ENCODE data around the gene APBB3. TPM values are rescaled to one million over a fixed set of nuclear protein-coding genes. Genes with fewer than 3 reads are reported as not detected.
"Not testable (repeated sequence)": the region's sequence is repeated elsewhere in the genome, so short reads cannot be mapped to it uniquely, and the experiment has no call there.

Gene APBB3
- total RNA-seq (2014; rRNA removed; shearing (Covaris generic)): 5.9 and 6.1 TPM in 2 replicates

DNA sequence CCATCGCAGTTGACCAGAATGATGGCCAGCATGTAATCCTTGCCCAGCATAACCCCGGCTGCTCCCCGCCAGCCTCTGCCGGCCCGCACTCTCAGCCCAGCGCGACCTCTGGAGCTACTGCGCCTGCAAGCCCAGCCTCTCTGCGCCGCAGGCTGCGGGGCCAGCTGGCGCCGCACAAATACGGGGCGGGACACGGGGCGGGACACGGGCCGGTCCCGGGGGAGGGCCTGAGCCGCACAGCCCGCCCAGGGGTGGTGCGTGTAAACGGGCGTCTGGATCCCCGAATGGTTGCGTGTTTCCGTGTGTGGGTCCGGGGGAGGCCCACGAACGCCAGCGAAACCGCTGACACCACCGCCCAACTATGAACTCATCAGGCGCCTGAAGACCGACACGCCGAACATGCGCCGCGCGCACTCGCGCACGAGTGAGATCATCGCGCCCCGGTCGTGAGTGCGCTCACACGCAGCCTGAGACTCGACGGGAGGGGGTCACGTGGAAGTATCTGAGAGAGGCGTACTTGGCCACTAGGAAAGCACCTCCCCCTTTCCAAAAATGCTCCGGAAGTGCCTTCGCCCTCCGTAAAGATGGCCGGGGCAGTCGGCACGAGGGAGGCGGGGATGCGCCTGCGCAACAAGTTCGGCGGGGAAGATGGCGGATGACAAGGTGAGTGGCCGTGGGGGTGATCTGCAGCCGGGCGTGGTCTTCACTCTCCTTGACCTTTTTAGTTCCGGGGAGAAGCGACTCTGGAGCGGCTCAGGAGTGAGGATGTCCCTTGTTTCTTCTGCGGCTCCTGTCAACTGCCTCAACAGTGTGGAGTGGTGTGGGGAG is at the start of gene APBB3, which contains the start of gene SLC35A4:
Gene APBB3, minus strand, starts transcription at position 403 of the 828 bp plus-strand sequence. Its CDS starts 353 bp downstream, at position 50.
Gene SLC35A4, plus strand, starts transcription at position 633 of the 828 bp plus-strand sequence. CDS start 2,342 bp downstream, outside the sequence.
- peak; percentile 98 for DNase-seq (ENCODE audit: low spot score)

GRCh38 chr5:140611020-140611521 is 46.7 kb upstream of the APBB3 start:
- no peak for DNase-seq (ENCODE audit: low spot score)

DNA sequence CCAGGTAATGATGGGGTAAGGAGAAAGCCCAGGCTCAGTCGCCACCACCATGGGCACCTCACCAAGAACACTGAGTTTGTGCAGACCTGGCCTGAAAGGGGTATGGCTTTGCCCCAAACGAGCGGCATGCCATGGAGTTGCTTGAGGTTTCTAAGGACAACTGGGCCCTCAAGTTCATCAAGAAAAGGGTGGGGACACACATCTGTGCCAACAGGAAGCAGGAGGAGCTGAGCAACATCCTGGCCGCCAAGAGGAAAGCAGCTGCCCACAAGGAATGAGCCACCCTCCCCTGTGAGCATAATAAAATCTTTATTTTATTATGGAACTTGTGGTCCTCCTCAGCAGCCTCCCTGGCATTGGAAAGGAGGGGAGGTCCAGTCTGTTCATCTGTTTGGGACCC is 44.7 kb upstream of the APBB3 start:
- DNase-seq (ENCODE audit: low spot score): peak; percentile 51

DNA sequence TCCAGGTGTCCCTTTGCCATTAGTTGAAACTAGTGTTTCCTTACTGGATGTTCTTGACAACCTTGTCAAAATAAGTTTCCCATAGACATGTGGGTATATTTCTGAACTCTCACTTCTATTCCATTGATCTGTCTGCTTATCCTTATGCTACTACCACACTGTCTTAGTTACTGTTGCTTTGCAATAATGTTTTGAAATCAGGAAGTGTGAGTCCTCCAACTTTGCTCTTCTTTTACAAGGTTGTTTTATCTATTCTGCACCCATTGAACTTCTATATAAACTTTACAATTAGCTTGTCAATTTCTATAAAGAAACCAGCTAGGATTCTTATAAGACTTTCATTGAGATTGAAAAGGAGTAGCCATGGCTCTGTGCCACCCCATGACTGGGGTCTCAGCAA is 44.3 kb upstream of the APBB3 start:
- no peak for DNase-seq (ENCODE audit: low spot score)

- no peak for DNase-seq (ENCODE audit: low spot score)
These were observed 42.6 kb upstream of the APBB3 start for GRCh38 chr5:140607031-140607430.

GRCh38 chr5:140605879-140606278 is 41.5 kb upstream of the APBB3 start:
- no peak for DNase-seq (ENCODE audit: low spot score)

DNA sequence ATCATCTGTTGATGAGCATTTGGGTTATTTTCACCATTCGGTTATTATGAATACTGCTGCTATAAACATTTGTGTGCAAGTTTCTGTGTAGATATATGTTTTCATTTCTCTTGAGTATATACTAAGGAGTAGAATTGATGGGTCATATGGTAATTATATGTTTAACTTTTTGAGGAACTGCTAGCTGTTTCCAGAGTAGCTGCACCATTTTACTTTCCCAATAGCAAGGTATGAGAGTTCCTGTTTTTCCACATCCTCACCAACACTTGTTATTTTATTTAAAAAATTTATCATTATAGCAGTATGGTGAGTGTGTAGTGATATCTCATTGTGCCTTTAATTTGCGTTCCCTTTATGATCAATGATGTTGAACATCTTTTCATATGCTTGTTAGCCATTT is 39.3 kb upstream of the APBB3 start:
- DNase-seq (ENCODE audit: low spot score): no peak

- not testable (repeated sequence) for DNase-seq (ENCODE audit: low spot score)
These were observed 39.0 kb upstream of the APBB3 start for GRCh38 chr5:140603446-140603698.

GRCh38 chr5:140602147-140602546 is 37.7 kb upstream of the APBB3 start:
- no peak for DNase-seq (ENCODE audit: low spot score)

- DNase-seq (ENCODE audit: low spot score): no peak
These were observed 35.7 kb upstream of the APBB3 start for GRCh38 chr5:140600096-140600495.

GRCh38 chr5:140598836-140599235 is 34.4 kb upstream of the APBB3 start:
- no peak for DNase-seq (ENCODE audit: low spot score)

GRCh38 chr5:140596321-140596741 is 31.9 kb upstream of the APBB3 start:
- DNase-seq (ENCODE audit: low spot score): no peak

GRCh38 chr5:140595538-140596300 is 31.3 kb upstream of the APBB3 start:
- no peak for DNase-seq (ENCODE audit: low spot score)

- DNase-seq (ENCODE audit: low spot score): no peak
These were observed 29.8 kb upstream of the APBB3 start for GRCh38 chr5:140594169-140594568.

DNA sequence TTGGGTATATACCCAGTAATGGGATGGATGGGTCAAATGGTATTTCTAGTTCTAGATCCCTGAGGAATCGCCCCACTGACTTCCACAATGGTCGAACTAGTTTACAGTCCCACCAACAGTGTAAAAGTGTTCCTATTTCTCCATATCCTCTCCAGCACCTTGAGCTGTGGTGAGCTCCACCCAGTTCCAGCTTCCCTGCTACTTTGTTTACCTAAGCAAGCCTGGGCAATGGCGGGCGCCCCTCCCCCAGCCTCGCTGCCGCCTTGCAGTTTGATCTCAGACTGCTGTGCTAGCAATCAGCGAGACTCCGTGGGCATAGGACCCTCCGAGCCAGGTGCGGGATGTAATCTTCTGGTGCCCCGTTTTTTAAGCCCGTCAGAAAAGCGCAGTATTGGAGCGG is 28.7 kb upstream of the APBB3 start:
- not testable (repeated sequence) for DNase-seq (ENCODE audit: low spot score)

DNA sequence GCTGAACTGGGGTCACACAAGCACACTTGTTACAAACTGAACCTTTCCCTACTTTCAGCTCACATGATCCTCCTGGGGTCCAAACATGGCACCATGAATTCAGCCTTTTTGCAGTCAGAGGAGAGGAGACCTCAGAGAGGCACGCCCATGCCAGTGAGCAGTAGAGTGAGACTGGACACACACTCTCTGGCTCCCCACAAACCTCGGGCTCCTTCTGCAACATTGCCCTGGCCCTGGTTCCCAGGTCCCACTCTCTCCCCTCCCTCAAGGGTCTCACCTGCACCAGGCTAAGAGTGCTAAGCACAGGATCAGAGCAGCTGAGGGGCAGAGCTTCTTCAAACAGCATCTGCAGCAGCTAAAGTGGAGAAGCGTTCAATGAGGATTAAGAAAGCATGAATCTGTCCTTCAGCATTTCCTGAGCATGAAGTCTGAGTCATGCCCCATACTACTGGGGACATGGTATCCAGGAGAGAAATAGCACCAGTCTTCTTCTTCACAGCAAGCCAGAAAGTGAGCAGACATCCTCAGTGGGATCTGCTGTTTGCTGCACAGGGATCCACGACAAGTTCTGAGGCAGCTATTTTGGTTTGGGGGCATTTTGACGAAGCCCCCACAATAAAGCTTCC is 27.5 kb upstream of the APBB3 start:
- peak; percentile 51 for DNase-seq (ENCODE audit: low spot score)

DNA sequence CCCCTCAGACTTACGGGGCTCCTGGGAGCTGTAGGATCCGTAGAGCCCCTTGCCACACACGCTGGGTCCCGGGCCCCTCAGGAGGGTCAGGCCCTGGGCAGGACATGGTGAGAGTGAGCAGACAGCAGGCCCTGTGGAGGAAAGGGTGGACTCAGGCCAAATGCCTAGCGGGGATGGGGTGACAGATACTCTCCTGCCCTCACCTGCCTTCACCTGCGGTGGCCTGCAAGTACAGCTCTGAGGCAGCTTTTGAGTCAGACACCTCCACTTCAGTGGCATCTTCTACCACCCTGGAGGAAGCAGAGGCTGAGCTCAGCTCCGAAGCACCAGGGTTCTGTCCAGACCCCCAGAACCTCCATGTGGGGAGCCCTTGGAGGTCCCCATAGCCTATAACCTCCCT is 26.5 kb upstream of the APBB3 start:
- no peak for DNase-seq (ENCODE audit: low spot score)

GRCh38 chr5:140588311-140589070 is 24.1 kb upstream of the APBB3 start:
- no peak for DNase-seq (ENCODE audit: low spot score)

DNA sequence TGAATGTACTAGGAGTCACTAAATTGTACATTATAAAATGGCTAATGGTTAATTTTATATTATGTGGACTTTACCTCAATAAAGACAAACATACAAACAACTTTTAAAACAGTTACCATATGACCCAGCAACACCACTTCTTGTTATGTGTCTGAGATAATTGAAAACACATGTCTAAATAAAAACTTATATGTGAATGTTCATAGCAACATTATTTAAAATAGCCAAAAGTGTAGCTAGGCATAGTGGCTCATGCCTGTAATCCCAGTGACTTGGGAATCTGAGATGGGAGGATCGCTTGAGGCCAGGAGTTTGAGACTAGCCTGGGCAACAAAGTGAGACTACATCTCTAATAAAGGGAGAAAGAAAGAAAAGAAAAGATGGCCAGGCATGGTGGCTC is 23.1 kb upstream of the APBB3 start:
- no peak for DNase-seq (ENCODE audit: low spot score)

DNA sequence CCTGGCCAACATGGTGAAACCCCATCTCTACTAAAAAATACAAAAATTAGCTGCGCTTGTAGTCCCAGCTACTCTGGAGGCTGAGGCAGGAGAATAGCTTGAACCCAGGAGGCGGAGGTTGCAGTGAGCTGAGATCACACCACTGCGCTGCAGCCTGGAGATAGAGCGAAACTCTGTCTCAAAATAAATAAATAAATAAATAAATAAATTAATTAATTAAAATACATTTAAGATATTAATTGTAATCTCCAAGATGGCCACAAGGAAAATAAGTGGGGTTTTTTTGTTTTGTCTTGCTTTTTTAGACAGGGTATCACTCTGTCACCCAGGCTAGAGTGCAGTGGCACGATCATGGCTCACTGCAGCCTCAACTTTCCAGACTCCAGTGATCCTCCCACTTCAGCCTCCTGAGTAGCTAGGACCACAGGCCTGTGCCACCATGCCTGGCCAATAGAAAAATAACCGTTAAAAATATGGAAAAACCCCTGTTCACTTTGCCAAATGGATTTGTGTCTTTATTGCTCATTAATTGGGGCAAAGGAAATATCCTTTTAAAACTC is 14.9 kb upstream of the APBB3 start:
- not testable (repeated sequence) for DNase-seq (ENCODE audit: low spot score)

- no peak for DNase-seq (ENCODE audit: low spot score)
These were observed 12.4 kb upstream of the APBB3 start for GRCh38 chr5:140576776-140577201.

All from A172 (cell line).